Pancreas (tissue), 10 donors: ENCODE measurements around the gene HNF1A. TPM values are rescaled to one million over a fixed set of nuclear protein-coding genes. Genes with fewer than 3 reads are reported as not detected.

Experiments used
- ATAC-seq, 4 donors: fragments of 200-7000 bp; cut with Tn5 transposase; one replicate each; pipeline versions ENCODE4 v1.8.0 to v1.9.1; 2020; ENCODE audit warnings: mild to moderate bottlenecking in 4 of 4, moderate library complexity in 4 of 4
- DNase-seq, 6 donors: peaks; one replicate each; pipeline ENCODE4 v3.0.0-alpha.2; 2020
- FAIRE-seq: peaks from 2 replicates; lab custom pipeline; 2012; peaks lifted over from hg19 to GRCh38; lab: Jason Lieb, UNC
- H3K27ac ChIP-seq, 4 donors: fragments of 200-600 bp; sonication (generic); 1 replicate in 3 of 4; 2 replicates in 1 of 4; pipeline versions ENCODE4 v1.5.0 to v1.8.0; 2020
- H3K27me3 ChIP-seq, 4 donors: fragments of 200-600 bp; one replicate each; pipeline ENCODE4 v1.8.0; 2021
- H3K36me3 ChIP-seq, 3 donors: fragments of 200-600 bp; sonication (generic) in 1 of 3; one replicate each; pipeline versions ENCODE4 v1.5.0 to v1.8.0; 2020 to 2021
- H3K4me1 ChIP-seq, 3 donors: fragments of 200-600 bp; one replicate each; pipeline ENCODE4 v1.8.0; 2021
- H3K4me3 ChIP-seq, 4 donors: fragments of 200-600 bp; sonication (generic) in 2 of 4; one replicate each; pipeline versions ENCODE4 v1.5.0 to v1.8.0; 2020 to 2021
- H3K9me3 ChIP-seq, 4 donors: fragments of 200-600 bp; one replicate each; pipeline ENCODE4 v1.8.0; 2021
- CTCF ChIP-seq, 4 donors: fragments of 200-600 bp; sonication (generic) in 3 of 4; IDR thresholded peaks; one replicate each; pipeline versions ENCODE4 v1.5.0 to v1.8.0; 2021; ENCODE audit warnings: antibody characterized with exemption in 4 of 4
- WGBS, 2 donors: extraction: QIAGEN DNeasy Blood & Tissue Kit; methylation state at CpG; one replicate each; pipeline ENCODE4 v1.1.7; 2013; 5-methylcytosine and 5-hydroxymethylcytosine counted together
- intact Hi-C, 3 donors: fragments of 100-400 bp; cut with DNase I; formaldehyde crosslinking; loops; one replicate each; pipeline versions ENCODE4 v1.11.1 to v1.14.2; 2022
- polyA plus RNA-seq, 2 donors: library from polyadenylated mRNA; stranded (reverse); fragments of 200-250 nt; gene quantifications; one replicate each; pipeline ENCODE4 v1.2.3, GENCODE V29; 2013
- total RNA-seq, 6 donors: library from RNA; stranded (reverse); fragmentation: NEBNext Ultra II Directional in 4 of 6; extraction: Animal tissue kit (Norgen Biotek cat#: 25700) in 4 of 6; gene quantifications; one replicate each; pipeline versions ENCODE4 v1.2.1 to v1.2.4, GENCODE V29; 2021 to 2023
- donor health status: healthy with polysubstance abuse.
- donor health status: DM: no; HTN: no; CAD: no; lungs with moderate emphysema.
- donor health status: DM: no; HTN: no; CAD: no.
- donor health status: control.
- donor health status: control.
- donor health status: Bipolar disorder and iron deficiency.
- donor health status: DM: yes; HTN: yes; CAD: no.
- donor health status: DM: no; HTN: no; CAD: no.
- donor health status: DM: no; HTN: no; CAD: no.
- donor health status: DM: yes; HTN: yes; CAD: no.

Gene HNF1A
- total and polyA plus RNA-seq, 8 donors: 4.9 to 17.2 (median 7.8) TPM

GRCh38 chr12:121021754-121022153 lies 43.4 kb downstream of the HNF1A start:
- Histone ChIP-seq H3K27ac (no peak overlapping the region), H3K36me3 (no peaks in the 10 kb centered on the region), H3K27me3 (no peaks in the 10 kb centered on the region), H3K9me3 (no peaks in the 10 kb centered on the region), H3K4me3 (no peak overlapping the region), H3K4me1 (no peaks in the 10 kb centered on the region)
- 27 to 34% methylated on average over 6 of the region's 6 CpGs for WGBS, 2 donors
- ATAC-seq (peak in 2 of 4 donors; percentile 54 to 61), DNase-seq (no peak), FAIRE-seq (no peak)
- TF ChIP-seq CTCF (IDR thresholded peaks at IDR 0.05): no peak
- intact Hi-C loops: no loop called here

- H3K27ac ChIP-seq: no peak overlapping the region
- DNase-seq (no peak), ATAC-seq (no peak), FAIRE-seq (no peak)
- H3K27me3 ChIP-seq: no peaks in the 10 kb centered on the region
- TF ChIP-seq CTCF (IDR thresholded peaks at IDR 0.05): no peak
- no peaks in the 10 kb centered on the region for H3K36me3 ChIP-seq
- WGBS, 2 donors: 60 to 61% methylated on average over 2 of the region's 2 CpGs
- H3K4me1 ChIP-seq: no peaks in the 10 kb centered on the region
- intact Hi-C loops: no loop called here
- H3K4me3 ChIP-seq: no peak overlapping the region
- no peaks in the 10 kb centered on the region for H3K9me3 ChIP-seq
Measured at GRCh38 chr12:121022713-121023112, 44.4 kb downstream of the HNF1A start.

- Histone ChIP-seq H3K9me3 (no peaks in the 10 kb centered on the region), H3K4me1 (no peaks in the 10 kb centered on the region), H3K27ac (no peak overlapping the region), H3K27me3 (no peaks in the 10 kb centered on the region), H3K36me3 (no peaks in the 10 kb centered on the region), H3K4me3 (no peak overlapping the region)
- no peak for ATAC-seq
- intact Hi-C loops: no loop called here
- 50 to 60% methylated on average over 8 of the region's 8 CpGs for WGBS, 2 donors
- no peak for FAIRE-seq
- TF ChIP-seq CTCF (IDR thresholded peaks at IDR 0.05): no peak
- no peak for DNase-seq
Measured at GRCh38 chr12:121023799-121024198, 45.5 kb downstream of the HNF1A start.

- intact Hi-C loops: no loop called here
- Histone ChIP-seq H3K4me1 (no peaks in the 10 kb centered on the region), H3K27me3 (no peaks in the 10 kb centered on the region), H3K4me3 (no peak overlapping the region), H3K9me3 (no peaks in the 10 kb centered on the region), H3K36me3 (no peaks in the 10 kb centered on the region), H3K27ac (no peak overlapping the region)
- DNase-seq: no peak
- no peak for TF ChIP-seq CTCF (IDR thresholded peaks at IDR 0.05)
- 75 to 83% methylated on average over 11 of the region's 11 CpGs for WGBS, 2 donors
- ATAC-seq: peak in 2 of 4 donors; percentile 51 to 69
- no peak for FAIRE-seq
Measured at GRCh38 chr12:121025442-121026226, 47.3 kb downstream of the HNF1A start.
